NB4 (cell line): ENCODE results near the gene INTS6.

ENCODE experiments used
- CTCF ChIP-seq: IDR thresholded peaks from one replicate; pipeline ENCODE4 v1.5.1; 2012; ENCODE audit warnings: low read depth, low read length
- POLR2A ChIP-seq: IDR thresholded peaks from 2 replicates; pipeline ENCODE4 v1.6.1; 2011; ENCODE audit warnings: mild to moderate bottlenecking; ENCODE audit not compliant: insufficient read length; ENCODE audit errors: extremely low read depth

GRCh38 chr13:51363625-51364024 lies 89.2 kb downstream of the INTS6 start:
- TF ChIP-seq CTCF (no peak), POLR2A (no peak)
